Smooth muscle cell (in vitro differentiated cells): ENCODE results near the gene CDC42EP4. TPM values are rescaled to one million over a fixed set of nuclear protein-coding genes. Genes with fewer than 3 reads are reported as not detected.

ENCODE experiments used
- DNase-seq: peaks from one replicate; lab custom pipeline; 2025; ENCODE audit not compliant: unreplicated experiment; lab: John Stamatoyannopoulos, UW
- H2AFZ ChIP-seq: fragments of 200-600 bp; sonication (generic); 2 replicates; pipeline ENCODE4 v1.6.0; 2016; ENCODE audit warnings: antibody characterized with exemption, low read depth, mild to moderate bottlenecking
- H3F3A ChIP-seq: fragments of 200-600 bp; sonication (generic); 2 replicates; pipeline ENCODE4 v1.6.0; 2017; ENCODE audit warnings: antibody characterized with exemption, low read depth
- H3K27ac ChIP-seq: fragments of 200-600 bp; sonication (generic); 2 replicates; pipeline ENCODE4 v1.5.1; 2016; ENCODE audit warnings: low read depth, mild to moderate bottlenecking
- H3K27me3 ChIP-seq: fragments of 200-600 bp; sonication (generic); 2 replicates; pipeline ENCODE4 v1.6.1; 2016; ENCODE audit warnings: low read depth, mild to moderate bottlenecking
- H3K36me3 ChIP-seq: fragments of 200-600 bp; sonication (generic); 2 replicates; pipeline ENCODE4 v1.5.1; 2016; ENCODE audit warnings: low read depth
- H3K4me1 ChIP-seq: fragments of 200-600 bp; sonication (generic); 2 replicates; pipeline ENCODE4 v1.5.1; 2016; ENCODE audit warnings: low read depth
- H3K4me2 ChIP-seq: fragments of 200-600 bp; sonication (generic); 2 replicates; pipeline ENCODE4 v1.6.0; 2016; ENCODE audit warnings: mild to moderate bottlenecking
- H3K4me3 ChIP-seq: fragments of 200-600 bp; sonication (generic); 2 replicates; pipeline ENCODE4 v1.5.1; 2016; ENCODE audit warnings: mild to moderate bottlenecking
- H3K79me2 ChIP-seq: fragments of 200-600 bp; sonication (generic); 2 replicates; pipeline ENCODE4 v1.6.0; 2016; ENCODE audit warnings: low read depth, mild to moderate bottlenecking
- H3K9ac ChIP-seq: fragments of 200-600 bp; sonication (generic); 2 replicates; pipeline ENCODE4 v1.6.0; 2016; ENCODE audit warnings: low read depth
- H3K9me3 ChIP-seq: fragments of 200-600 bp; sonication (generic); replicated peaks from 2 replicates; pipeline ENCODE4 v1.5.1; 2016; ENCODE audit warnings: low read depth
- H4K20me1 ChIP-seq: fragments of 200-600 bp; sonication (generic); 2 replicates; pipeline ENCODE4 v1.6.0; 2016; ENCODE audit warnings: low read depth
- WGBS: methylation state at CpG from one replicate; pipeline ENCODE4 v1.1.7; 2016; ENCODE audit warnings: low lambda C conversion rate; 5-methylcytosine and 5-hydroxymethylcytosine counted together
- polyA plus RNA-seq: library from polyadenylated mRNA; unstranded; fragments of >200 nt; fragmentation: Nextera tagmentation; extraction: Ambion mirVana; gene quantifications from 2 replicates; pipeline ENCODE4 v1.2.1, GENCODE V29; 2016
- total RNA-seq: library from RNA; depleted of rRNA; stranded (reverse); fragments of >200 nt; gene quantifications from 2 replicates; pipeline ENCODE4 v1.2.3, GENCODE V29; 2014
- TF ChIP-seq, protein P1 (sequence below): fragments of 200-600 bp; sonication (generic); IDR thresholded peaks from 2 replicates; pipeline ENCODE4 v1.5.1; 2017; ENCODE audit warnings: borderline replicate concordance, mild to moderate bottlenecking, antibody characterized with exemption; ENCODE audit not compliant: insufficient read depth, poor library complexity, severe bottlenecking

Gene CDC42EP4
- total and polyA plus RNA-seq, 2 experiments from 2014 or later, result 15.1 to 21.4 TPM

GRCh38 chr17:73283250-73283649, 28.6 kb downstream of the CDC42EP4 start:
- H3K4me3 ChIP-seq, result no peak overlapping the region
- 99% methylated on average over 5 of the region's 5 CpGs for whole genome bisulfite sequencing
- DNase-seq, result no peak
- H2AFZ ChIP-seq, result no peak overlapping the region
- no peaks in the 10 kb centered on the region for H3F3A ChIP-seq
- H3K27me3 ChIP-seq, result no peaks in the 10 kb centered on the region
- H3K4me1 ChIP-seq, result peaks cover 10% of the 10 kb centered on the region
- peaks cover 58% of the 10 kb centered on the region for H4K20me1 ChIP-seq
- TF ChIP-seq, protein P1, sequence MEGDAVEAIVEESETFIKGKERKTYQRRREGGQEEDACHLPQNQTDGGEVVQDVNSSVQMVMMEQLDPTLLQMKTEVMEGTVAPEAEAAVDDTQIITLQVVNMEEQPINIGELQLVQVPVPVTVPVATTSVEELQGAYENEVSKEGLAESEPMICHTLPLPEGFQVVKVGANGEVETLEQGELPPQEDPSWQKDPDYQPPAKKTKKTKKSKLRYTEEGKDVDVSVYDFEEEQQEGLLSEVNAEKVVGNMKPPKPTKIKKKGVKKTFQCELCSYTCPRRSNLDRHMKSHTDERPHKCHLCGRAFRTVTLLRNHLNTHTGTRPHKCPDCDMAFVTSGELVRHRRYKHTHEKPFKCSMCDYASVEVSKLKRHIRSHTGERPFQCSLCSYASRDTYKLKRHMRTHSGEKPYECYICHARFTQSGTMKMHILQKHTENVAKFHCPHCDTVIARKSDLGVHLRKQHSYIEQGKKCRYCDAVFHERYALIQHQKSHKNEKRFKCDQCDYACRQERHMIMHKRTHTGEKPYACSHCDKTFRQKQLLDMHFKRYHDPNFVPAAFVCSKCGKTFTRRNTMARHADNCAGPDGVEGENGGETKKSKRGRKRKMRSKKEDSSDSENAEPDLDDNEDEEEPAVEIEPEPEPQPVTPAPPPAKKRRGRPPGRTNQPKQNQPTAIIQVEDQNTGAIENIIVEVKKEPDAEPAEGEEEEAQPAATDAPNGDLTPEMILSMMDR, result no peak
- H3K9ac ChIP-seq, result no peak overlapping the region
- H3K27ac ChIP-seq, result no peak overlapping the region
- no peak overlapping the region for H3K4me2 ChIP-seq
- H3K36me3 ChIP-seq, result no peaks in the 10 kb centered on the region
- H3K79me2 ChIP-seq, result peaks cover 17% of the 10 kb centered on the region
- H3K9me3 ChIP-seq, result no peaks in the 10 kb centered on the region

- H4K20me1 ChIP-seq, result peaks cover 52% of the 10 kb centered on the region
- no peak overlapping the region for H3K4me3 ChIP-seq
- peaks cover 10% of the 10 kb centered on the region for H3K4me1 ChIP-seq
- no peak overlapping the region for H2AFZ ChIP-seq
- no peak overlapping the region for H3K4me2 ChIP-seq
- H3K27me3 ChIP-seq, result no peaks in the 10 kb centered on the region
- TF ChIP-seq, protein P1, result no peak
- 97% methylated on average over 9 of the region's 9 CpGs for WGBS
- no peaks in the 10 kb centered on the region for H3K9me3 ChIP-seq
- no peak overlapping the region for H3K9ac ChIP-seq
- H3K36me3 ChIP-seq, result no peaks in the 10 kb centered on the region
- no peak for DNase-seq
- H3K79me2 ChIP-seq, result peaks cover 11% of the 10 kb centered on the region
- H3K27ac ChIP-seq, result no peak overlapping the region
- H3F3A ChIP-seq, result no peaks in the 10 kb centered on the region
Measured at GRCh38 chr17:73282629-73283028, 29.2 kb downstream of the CDC42EP4 start.

- no peak overlapping the region for H3K4me2 ChIP-seq
- H3K36me3 ChIP-seq, result no peaks in the 10 kb centered on the region
- no peak overlapping the region for H3K4me3 ChIP-seq
- TF ChIP-seq, protein P1, result no peak
- no peaks in the 10 kb centered on the region for H3K27me3 ChIP-seq
- no peak for DNase-seq
- H3K9me3 ChIP-seq, result no peaks in the 10 kb centered on the region
- H3K4me1 ChIP-seq, result peaks cover 10% of the 10 kb centered on the region
- H3F3A ChIP-seq, result no peaks in the 10 kb centered on the region
- H3K9ac ChIP-seq, result no peak overlapping the region
- no peak overlapping the region for H3K27ac ChIP-seq
- H4K20me1 ChIP-seq, result peaks cover 45% of the 10 kb centered on the region
- peaks cover 8% of the 10 kb centered on the region for H3K79me2 ChIP-seq
- H2AFZ ChIP-seq, result no peak overlapping the region
- 77% methylated on average over 7 of the region's 7 CpGs for WGBS
Measured at GRCh38 chr17:73281928-73282327, 29.9 kb downstream of the CDC42EP4 start.

DNA sequence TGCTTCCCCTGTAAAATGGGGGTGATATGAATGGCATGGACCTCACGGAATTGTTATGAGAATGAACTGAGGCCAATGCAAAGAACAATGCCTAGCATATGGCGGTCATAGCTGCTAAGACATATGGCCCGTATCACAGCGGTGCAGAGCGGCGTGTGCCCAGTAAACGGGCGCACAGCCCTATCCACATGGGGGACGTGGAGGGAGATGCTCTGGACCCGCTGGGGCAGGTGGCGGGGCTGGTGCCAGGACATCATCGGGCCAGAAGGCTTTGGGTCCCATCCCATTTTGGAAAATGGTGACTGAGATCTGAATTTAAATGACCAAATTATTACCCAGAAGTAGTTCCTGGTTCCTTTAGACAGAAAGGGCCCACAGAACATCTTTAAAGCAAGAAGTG, 31.6 kb downstream of the CDC42EP4 start:
- peaks cover 10% of the 10 kb centered on the region for H3K4me1 ChIP-seq
- H3K9me3 ChIP-seq, result no peaks in the 10 kb centered on the region
- H3K4me2 ChIP-seq, result no peak overlapping the region
- H4K20me1 ChIP-seq, result peaks cover 28% of the 10 kb centered on the region
- no peak overlapping the region for H3K4me3 ChIP-seq
- 98% methylated on average over 12 of the region's 12 CpGs for whole genome bisulfite sequencing
- no peak overlapping the region for H2AFZ ChIP-seq
- no peaks in the 10 kb centered on the region for H3K27me3 ChIP-seq
- TF ChIP-seq, protein P1, result no peak
- no peak overlapping the region for H3K9ac ChIP-seq
- no peaks in the 10 kb centered on the region for H3F3A ChIP-seq
- H3K79me2 ChIP-seq, result no peaks in the 10 kb centered on the region
- no peak for DNase-seq
- H3K27ac ChIP-seq, result no peak overlapping the region
- no peaks in the 10 kb centered on the region for H3K36me3 ChIP-seq
